Measurements from ENCODE around the gene CDC42SE2.
"Not testable (repeated sequence)": the region's sequence is repeated elsewhere in the genome, so short reads cannot be mapped to it uniquely, and the experiment has no call there.

Gene CDC42SE2

DNA sequence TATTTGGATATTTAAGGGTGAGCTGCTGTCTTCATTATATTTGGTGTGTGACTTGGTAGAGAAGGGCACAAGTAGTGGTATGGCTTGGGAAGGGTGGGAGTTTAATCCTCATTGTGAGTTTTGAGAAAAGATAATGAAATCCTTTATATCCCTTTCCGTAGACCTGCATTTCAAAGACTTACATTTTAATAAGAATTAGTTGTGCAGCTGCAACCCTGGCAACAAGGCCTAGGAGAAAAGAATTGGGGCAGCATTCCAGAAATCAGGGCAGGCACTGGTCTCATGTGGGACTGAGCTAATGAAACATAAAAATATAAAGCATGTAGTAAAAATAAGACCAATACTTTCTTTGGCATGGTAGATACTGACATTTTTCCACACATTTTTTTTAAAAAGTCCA, 60.5 kb downstream of the CDC42SE2 start:
- DNase-seq: no peak

DNA sequence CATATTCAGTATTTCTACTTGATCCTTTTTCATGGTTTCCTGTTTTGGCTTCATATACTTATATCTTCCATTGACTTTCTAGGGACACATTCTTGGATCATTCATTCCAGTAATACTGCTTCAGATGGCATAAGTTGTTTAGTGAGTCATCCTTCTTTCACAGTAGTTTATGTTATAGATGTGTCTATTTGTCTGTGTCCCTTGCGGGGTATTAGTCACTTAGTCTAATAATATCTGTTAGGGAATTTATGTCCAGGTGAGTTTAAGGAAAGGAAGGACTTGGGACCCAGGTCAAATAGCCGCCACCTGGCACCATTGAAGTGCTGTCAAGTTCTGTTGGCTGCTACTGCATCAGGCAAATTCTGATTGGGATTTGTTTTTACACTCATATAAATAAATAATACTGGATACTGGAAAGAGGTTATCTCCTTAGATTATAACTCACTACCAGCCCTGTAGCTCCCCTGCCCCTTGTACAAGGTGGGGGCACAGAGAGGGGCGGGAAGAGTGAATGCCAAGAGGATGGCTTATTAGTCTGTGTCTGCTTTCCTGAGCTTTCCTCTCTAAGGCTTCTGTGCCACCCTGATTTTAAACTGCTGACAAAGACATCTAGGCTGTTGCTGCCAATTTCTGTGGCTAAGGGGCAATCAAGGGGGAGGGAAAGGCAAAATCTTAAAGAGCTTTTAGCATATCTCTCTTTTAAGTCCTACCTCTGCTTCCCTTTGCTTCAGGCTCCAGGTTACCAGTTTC, 64.9 kb downstream of the CDC42SE2 start:
- no peak for DNase-seq

DNA sequence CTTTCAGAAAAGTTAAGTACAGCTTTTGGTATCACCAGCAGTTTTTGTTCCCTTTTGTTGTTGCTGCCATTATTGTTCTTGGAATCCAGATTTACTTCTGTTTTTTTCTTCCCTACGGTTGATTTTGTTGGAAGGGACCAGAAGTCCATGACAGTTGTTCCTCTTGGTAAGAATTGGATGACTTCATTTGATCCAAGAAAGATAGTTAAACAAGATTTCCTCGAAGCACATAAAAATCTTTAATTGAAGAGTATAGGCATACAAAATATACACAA, 65.4 kb downstream of the CDC42SE2 start:
- DNase-seq: no peak

DNA sequence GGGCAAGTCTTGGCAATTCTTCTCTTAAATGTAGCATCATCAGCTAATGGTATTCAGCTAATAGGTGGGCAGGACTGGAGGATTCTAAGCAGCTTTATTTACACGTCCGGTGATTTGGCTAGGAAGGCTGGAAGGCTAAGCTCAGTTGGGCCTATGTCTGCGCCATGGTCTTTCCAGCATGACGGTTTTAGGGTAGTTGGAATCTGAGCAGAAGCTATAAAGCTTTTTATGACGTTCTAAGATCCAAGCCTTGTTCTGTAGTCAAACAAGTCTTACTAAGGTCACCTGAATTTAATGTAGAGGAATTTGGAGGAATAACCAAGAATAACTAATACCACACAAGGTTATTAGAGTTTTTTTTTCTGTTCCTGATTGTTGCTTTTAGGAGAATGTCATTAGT, 66.2 kb downstream of the CDC42SE2 start:
- no peak for DNase-seq

DNA sequence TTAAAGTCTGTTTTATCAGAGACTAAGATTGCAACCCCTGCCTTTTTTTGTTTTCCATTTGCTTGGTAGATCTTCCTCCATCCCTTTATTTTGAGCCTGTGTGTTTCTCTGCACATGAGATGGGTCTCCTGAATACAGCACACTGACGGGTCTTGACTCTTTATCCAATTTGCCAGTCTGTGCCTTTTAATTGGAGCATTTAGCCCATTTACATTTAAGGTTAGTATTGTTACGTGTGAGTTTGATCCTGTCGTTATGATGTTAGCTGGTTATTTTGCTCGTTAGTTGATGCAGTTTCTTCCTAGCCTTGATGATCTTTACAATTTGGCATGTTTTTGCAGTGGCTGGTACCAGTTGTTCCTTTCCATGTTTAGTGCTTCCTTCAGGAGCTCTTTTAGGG, 71.9 kb downstream of the CDC42SE2 start:
- DNase-seq: not testable (repeated sequence)

DNA sequence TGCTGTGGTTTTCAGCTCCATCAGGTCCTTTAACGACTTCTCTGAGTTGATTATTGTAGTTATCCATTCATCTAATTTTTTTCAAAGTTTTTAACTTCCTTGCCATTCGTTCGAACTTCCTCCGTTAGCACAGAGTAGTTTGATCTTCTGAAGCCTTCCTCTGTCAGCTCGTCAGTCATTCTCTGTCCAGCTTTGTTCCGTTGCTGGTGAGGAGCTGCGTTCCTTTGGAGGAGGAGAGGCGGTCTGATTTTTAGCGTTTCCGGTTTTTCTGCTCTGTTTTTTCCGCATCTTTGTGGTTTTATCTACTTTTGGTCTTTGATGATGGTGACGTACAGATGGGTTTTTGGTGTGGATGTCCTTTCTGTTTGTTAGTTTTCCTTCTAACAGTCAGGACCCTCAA, 72.9 kb downstream of the CDC42SE2 start:
- not testable (repeated sequence) for DNase-seq

DNA sequence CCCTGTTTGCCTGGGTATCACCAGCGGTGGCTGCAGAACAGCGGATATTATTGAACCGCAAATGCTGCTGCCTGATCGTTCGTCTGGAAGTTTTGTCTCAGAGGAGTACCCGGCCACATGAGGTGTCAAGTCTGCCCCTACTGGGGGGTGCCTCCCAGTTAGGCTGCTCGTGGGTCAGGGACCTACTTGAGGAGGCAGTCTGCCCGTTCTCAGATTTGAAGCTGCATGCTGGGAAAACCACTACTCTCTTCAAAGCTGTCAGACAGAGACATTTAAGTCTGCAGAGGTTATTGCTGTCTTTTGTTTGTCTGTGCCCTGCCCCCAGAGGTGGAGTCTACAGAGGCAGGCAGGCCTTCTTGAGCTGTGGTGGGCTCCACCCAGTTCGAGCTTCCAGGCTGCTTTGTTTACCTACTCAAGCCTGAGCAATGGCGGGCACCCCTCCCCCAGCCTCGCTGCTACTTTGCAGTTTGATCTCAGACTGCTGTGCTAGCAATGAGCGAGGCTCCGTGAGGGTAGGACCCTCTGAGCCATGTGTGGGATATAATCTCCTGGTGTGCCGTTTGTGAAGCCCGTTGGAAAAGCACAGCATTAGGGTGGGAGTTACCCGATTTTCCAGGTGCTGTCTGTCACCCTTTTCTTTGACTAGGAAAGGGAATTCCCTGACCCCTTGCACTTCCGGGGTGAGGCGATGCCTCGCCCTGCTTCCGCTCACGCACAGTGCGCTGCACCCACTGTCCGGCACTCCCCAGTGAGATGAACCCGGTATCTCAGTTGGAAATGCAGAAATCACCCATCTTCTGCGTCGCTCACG, 73.6 kb downstream of the CDC42SE2 start:
- not testable (repeated sequence) for DNase-seq

DNA sequence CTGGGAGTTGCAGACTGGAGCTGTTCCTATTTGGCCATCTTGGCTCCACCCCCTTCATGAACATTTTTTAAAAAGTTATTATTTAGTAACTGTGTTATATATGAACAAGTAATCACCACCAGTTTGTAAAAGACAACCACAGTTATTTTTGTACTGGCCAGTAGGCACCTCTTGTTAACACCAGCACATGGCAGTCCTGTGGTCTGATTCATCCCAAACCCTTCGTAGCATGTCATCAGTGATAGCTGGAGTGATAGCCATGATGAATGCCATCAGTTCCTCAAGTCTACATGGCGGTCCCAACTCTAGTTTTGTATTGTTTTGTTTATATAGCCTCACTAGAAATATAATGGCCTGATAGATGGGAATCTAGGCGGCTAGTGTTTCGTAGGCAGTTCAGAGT, 74.2 kb downstream of the CDC42SE2 start:
- no peak for DNase-seq

DNA sequence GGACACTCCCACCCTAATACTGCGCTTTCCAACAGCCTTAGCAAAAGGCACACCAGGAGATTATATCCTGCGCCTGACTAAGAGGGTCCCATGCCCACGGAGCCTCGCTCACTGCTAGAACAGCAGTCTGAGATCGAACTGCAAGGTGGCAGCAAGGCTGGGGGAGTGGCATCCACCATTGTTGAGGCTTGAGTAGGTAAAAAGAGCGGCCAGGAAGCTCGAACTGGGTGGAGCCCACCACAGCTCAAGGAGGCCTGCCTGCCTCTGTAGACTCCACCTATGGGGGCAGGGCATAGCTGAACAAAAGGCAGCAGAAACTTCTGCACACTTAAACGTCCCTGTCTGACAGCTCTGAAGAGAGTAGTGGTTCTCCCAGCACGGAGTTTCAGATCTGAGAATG, 80.4 kb downstream of the CDC42SE2 start:
- DNase-seq: not testable (repeated sequence)

DNA sequence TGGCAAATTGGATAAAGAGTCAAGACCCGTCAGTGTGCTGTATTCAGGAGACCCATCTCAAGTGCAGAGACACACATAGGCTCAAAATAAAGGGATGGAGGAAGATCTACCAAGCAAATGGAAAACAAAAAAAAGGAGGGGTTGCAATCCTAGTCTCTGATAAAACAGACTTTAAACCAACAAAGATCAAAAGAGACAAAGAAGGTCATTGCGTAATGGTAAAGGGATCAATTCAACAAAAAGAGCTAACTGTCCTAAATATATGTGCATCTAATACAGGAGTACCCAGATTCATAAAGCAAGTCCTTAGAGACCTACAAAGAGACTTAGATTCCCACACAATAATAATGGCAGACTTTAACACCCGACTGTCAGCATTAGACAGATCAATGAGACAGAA, 82.4 kb downstream of the CDC42SE2 start:
- not testable (repeated sequence) for DNase-seq

DNA sequence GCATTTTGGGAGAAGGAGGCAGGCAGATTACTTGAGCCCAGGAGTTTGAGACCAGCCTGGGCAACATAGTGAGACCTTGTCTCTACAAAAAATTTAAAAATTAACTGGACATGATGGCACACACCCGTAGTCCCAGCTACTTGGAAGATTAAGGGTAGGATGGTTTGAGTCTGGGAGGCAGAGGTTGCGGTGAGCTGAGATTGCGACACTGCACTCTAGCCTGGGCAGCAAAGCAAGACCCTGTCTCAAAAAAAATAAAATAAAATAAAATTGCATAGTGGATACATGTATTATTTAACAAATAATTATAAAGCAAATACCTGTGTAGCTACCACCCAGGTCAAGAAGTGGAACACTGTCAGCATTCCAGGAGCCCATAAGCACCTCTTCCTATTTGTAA, 90.1 kb downstream of the CDC42SE2 start:
- DNase-seq: no peak

DNA sequence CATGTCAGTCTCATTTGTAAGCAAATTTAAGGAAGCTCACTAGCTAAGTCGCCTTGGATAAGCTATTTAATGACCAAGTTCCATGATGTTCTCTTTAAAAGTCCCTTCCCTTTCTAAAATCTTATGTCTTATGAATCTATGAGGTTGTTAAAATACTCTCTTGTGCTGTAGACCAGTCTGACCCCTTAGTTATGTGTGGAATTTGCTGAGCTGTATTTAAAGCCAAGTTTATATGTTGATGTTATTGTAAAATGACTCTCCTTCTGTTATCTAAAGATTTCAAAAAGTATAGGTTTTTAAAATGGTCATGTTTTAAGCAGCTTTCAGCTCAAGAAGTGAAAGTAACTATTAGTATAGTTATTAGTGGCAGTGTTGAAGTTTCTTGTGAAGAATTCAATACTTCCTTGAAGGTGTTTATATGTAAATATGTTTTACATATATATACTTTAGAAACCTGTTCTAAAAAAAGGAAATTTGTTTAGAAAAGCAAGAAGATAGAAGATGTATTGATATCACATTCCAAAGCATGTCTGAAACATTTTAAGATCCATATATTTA, 92.2 kb downstream of the CDC42SE2 start:
- DNase-seq: peak in 1 of 2 donors; percentile 19

DNA sequence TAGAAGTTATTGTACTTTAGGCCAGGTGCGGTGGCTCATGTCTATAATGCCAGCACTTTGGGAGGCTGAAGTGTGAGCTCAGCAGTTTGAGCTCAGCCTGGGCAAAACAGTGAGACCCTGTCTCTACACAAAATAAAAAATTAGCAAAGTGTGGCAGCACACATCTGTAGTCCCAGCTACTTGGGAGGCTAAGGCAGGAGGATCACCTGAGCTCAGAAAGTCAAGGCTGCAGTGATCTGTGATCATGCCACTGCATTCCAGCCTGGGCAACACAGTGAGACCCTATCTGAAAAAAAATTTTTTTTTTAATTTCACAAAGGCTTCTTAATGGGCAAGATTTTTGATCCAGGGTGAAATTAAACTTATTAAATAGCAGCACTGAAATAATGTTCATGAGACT, 92.8 kb downstream of the CDC42SE2 start:
- DNase-seq: no peak

DNA sequence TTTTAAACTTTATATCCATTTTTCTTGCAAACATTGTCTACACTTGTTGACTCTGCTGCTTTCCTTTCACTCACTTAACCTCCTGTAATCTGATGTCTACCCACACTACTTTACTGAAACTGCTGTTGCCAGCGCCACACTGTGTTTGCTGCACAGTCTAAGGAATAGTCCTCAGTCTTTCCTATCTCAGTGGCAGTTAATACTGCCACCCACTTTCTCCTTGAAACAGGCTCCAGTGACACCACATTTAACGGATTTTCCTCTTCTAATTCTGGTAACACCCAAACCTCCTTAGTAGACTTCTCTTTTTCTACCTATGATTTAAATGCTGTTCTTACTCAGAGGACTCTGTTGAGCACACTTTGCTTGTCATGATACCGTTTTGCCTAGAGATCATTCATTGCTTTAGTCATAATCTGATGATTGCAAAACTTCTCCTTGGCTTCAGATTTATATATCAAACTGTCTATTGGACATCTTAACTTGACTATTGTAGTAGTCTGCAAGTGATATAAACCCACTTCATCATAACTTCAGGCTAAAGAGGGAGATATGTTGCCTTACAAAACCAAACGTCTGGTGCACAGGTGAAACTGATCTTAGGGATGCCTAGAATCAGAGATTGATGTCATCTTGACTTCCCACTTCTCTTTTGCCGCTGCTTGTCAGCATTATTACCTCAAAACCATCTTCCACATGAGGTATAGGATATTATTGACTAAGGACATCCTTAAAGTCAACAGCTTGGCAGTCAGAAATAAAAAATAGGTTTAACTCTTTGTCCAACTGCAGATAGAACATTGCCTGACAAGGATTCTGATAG, 94.1 kb downstream of the CDC42SE2 start:
- peak in 1 of 2 donors; percentile 61 for DNase-seq

DNA sequence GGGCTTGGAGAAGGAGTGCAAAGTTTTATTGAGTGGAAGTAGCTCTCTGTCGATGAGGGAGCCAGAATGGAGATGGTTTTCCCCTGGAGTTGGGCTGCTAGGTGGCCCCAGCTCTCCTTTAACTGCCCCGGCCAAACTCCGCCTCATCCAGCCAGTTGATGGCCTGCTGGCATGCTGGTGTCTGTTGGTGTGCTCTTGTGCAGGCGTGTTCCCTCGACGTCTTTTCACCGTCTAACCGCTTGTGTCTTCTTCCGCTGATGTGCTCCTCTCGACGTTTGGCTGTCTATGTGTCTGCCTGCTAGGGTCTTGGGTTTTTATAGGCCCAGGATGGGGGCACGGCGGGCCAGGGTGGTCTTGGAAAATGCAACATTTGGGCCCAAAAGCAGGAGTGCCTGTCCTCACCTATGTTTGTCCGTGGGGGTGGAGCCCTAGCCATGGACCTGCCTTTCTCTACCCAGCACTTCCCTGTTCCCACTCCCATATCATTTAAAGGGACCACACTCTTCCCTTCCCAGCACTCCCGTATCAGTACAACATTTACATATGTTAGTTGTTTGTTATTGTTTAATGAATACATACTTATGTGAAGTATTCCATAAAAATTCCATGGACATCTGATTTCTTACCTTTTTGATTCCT, 97.9 kb downstream of the CDC42SE2 start:
- DNase-seq: no peak

DNA sequence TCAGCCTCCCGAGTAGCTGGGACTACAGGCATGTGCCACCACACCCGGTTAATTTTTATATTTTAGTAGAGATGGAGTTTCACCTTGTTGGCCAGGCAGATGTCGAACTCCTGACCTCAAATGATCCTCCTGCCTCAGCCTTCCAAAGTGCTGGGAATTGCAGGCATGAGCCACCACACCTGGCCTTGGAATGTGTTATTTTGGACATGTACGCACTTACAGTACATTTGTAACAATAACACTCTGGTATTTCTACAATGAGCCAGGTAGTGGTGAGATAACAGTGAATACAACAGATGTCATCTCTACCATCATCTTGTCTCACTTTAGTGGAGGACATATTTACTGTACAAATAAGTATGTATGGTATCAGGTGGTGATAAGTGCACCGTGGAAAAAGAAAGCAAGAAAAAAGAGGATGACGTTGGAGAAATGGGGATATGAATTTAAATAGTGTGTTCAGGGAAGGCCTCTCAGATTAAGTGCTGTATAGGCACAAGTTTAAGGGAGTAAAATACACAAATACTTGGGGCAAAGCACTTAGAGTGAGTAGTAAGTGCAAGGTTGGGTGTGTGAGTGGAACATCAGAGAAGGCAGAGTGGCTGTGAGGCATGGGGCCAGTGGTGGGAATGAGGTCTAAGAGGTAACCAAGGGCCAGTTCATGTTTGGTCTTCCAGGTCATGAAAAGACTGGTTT, 100.1 kb downstream of the CDC42SE2 start:
- DNase-seq: no peak

DNA sequence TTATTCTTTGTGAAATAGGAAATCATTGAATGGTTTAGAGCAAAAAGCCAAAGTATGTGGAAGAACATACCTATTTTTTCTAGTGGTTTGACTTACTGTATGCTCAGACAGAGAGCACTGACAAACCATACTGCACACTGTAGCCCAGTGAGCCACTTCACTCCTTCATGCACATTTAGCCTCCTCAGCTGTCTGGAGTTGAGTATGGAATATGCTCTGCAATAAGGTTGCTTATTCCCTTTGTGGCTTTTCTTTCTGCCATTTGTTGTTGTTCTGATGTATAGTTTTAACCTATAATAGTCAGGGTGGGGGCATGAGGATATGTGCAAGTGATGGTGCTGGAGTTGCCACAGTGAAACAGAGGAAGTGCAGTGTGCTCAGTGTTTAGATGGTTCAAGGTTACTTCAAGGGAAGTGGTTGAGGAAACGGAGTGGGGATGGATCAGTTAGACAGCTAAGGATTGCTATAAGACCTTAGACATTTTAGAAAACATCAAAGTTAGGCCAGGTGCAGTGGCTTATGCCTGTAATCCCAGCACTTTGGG, 100.7 kb downstream of the CDC42SE2 start:
- DNase-seq: peak in 1 of 2 donors; percentile 24

DNA sequence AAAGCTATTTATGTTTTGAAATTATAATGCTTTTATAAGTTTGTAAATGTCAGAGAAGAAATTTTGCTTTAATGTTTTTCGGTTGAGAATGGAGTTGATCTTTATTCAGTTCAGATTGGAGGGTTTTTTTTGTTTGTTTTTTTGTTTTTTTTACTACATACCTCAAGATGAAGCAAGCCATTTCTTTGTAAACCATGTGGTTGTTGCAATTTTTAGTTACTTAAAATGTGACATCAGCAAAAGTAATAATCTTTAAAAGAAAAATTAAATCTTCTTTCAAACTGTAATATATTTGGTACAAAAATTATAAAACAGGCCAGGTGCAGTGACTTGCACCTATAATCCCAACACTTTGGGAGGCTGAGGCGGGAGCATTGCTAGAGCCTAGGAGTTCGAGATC, 102.6 kb downstream of the CDC42SE2 start:
- DNase-seq: no peak

DNA sequence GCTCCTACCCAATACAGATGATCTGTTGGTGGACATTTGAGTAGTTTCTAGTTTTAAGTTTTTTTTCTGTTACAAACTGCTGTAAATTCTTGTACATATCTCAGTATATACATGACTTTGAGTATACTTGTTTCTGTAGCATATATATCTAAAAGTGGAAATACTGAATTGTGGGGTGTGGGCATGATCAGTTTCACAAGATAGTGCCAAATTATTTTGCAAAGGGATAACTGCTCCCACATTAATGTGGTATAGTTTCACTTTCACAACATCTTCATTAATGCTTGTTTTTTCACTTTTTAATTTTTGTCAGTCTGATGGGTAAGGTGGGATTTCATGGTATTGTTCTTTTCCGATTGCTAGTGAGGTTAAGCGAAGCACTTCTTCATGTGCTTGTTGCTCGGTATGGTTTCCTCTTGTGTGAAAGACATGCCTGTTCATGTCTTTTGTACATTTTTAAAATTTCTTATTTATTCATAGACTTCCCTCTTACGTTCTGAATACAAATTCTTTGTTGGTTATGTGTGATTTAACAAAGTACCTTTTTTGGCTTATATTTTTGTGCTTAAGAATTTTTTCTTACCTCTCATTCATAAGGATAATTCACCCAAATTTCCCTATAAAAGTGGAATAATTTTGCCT, 103.5 kb downstream of the CDC42SE2 start:
- DNase-seq: no peak

DNA sequence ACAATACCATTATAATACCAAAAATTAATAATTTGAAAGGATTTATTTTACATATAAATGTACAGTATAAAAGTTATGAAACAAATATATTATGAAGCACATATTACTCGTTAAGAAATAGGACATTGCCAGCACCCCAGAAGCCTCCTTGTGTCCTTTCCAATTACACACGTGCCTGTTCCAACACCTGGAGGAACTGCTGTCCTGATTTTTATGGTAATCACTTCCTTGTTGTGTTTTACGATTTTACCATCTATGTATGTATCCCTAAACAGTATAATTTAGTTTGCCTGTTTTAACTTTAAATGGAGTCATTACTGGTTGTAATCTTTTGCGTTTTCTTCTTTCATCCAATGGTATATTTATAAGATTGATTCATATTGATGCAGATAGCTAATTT, 105.0 kb downstream of the CDC42SE2 start:
- DNase-seq: no peak

DNA sequence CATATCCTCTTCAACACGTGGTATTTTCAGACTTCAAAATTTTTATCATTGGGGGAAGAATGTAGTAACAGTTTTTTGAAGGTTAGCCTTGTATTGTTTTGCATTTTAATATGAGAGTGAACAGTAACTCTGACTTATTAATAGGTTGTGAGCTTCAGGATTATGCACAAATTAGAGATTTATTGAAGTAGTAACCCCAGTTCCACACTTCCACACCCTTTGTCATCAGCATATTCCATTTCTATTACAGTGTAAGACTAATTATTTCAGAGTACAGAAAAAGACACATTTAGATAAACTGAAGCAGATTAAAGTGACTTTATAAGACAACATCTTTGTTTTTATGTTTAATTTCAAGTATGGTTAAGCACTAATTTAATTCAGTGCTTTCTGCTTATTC, 105.7 kb downstream of the CDC42SE2 start:
- no peak for DNase-seq
